NCI-H2081 (cell line): ENCODE results near the gene CSMD2.
"Not testable (repeated sequence)": the region's sequence is repeated elsewhere in the genome, so short reads cannot be mapped to it uniquely, and the experiment has no call there.

Experiments
- DNase-seq, 2 experiments: peaks; one replicate each; lab custom pipeline; 2025; lab: John Stamatoyannopoulos, UW

Gene CSMD2

GRCh38 chr1:34164771-34165391 is at the start of gene CSMD2:
Gene CSMD2, minus strand, starts transcription at chr1:34165230. Its CDS starts 133 bp downstream, at chr1:34165097.
- DNase-seq = peak; percentile 34 to 63

- DNase-seq = no peak
Observed at GRCh38 chr1:34213956-34214355, 48.9 kb upstream of the CSMD2 start.

DNA sequence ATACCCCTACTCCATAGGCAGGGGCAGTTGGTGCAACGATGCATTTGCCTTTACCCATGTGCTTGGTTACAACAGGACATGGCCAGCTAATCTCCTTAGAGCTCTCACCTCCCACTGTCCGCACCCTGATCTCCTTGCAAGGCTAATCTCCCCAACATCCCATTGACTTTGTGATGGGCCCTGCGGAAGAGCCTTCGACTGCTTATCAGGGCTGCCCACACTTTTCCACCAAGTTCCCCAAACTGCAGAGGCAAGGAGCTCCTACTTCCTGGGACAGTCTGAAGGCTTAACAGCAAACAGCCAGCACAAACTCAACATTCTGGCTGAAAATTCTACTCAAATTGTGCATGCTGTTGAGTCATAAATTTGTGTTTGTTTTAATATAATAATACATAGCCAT is 47.6 kb upstream of the CSMD2 start:
- DNase-seq = no peak

- DNase-seq = no peak
Observed at GRCh38 chr1:34199927-34200326, 34.9 kb upstream of the CSMD2 start.

- no peak for DNase-seq
Observed at GRCh38 chr1:34192621-34193020, 27.6 kb upstream of the CSMD2 start.

DNA sequence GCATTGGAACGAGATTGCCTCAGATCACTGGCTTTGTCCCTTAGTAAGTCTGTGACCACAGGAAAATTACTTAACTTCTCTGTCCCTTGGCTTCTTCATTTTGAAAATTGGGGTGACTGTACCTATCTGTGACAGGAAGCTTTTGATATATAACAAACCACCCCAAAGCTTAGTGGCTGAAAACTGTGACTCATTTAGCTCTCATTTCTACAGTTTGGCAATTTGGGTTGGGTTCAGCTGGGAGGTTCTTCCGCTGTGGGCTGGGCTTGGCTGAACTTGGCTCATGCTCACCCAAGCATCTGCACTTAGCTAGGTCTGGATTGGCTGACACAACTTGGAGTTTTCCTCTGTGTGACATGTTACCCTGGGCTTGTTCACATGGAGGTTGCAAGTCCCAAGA is 25.7 kb upstream of the CSMD2 start:
- no peak for DNase-seq

- DNase-seq = no peak
Observed at GRCh38 chr1:34188985-34189384, 24.0 kb upstream of the CSMD2 start.

DNA sequence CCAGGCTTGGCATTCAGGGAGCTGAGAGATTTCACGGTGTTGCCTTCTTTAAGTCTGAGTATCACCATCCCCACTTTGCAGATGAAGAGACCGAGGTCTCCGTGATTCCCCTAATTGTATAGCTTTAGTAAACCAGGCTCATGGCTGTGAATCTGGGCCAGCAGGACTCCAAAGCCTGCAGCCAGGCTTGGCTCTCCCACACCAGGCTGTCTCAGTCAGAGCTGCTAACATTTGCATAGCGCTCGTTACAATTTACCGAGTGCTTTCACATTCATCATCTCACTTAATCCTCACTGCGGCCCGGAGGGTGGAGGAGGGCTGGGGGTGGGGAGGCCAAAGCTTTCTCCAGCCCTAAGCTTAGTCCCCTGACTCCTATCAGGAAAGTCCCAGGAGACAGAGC is 23.4 kb upstream of the CSMD2 start:
- no peak for DNase-seq

DNA sequence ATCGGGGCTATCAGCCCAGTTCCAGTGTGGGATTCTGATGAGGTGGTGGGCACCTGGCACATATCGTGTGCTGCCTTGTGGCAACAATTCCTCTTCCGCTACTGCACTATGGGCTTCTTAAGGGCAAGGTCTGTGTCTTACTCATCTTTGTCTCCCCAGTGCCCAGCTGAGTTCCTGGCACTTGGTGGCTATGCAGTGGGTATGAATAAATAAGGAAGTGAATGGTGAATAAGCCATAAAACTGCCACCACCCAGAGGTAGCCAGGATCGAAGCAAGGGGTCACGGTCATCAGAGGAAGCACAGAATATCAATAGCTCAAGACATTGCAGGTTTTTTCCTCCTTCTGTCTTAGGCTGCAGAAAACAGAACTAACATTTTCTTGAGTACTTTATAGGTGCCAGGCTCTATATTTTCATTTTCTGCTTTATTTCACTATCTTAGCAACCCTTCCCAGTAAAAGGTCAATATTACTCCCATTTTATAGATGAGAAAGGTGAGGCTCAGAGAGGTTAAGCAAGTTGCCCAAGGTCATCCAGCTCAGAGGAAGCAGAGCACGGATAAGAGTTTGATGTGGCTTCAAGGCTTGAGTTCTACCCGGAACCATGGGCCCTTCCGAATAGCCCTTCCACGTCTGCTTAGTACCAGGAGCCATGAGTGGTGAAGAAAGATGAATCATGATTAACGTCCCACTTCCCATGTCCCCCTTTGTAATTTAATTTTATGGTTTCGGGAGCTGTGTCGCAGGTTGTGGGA is 21.9 kb upstream of the CSMD2 start:
- no peak for DNase-seq

DNA sequence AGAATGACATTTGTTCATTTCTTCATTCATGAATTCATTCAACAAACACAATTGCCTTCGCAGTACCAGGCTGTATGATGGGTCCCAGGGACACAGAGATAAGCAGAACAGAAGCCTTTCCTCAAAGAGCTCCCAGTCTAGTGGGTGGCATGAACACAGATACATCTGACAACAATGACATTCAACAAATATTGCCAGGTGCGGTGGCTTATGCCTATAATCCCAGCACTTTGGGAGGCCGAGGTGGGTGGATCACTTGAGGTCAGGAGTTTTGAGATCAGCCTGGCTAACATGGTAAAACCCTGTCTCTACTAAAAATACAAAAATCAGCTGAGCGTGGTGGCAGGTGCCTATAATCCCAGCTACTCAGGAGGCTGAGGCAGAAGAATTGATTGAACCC is 18.4 kb upstream of the CSMD2 start:
- not testable (repeated sequence) for DNase-seq

DNA sequence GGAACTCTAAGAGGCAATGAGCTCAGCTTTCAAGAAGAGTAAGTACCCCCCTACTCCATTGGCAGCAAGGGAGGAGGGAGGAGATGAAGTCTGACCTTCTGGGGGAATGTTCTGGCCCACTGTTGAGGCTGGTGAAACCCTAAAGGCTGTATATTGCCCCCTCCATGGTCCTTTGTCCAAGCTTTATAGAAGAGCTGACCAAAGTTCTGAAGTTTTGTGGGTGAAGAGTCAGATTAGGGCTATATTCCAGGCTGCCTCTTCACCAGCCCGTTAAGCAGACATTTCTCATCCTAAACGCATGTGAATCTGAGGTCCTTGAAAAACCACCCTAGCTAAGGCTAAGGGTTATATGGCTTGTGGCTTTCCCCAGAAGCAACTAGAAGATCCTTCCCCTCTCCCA is 13.0 kb upstream of the CSMD2 start:
- no peak for DNase-seq

DNA sequence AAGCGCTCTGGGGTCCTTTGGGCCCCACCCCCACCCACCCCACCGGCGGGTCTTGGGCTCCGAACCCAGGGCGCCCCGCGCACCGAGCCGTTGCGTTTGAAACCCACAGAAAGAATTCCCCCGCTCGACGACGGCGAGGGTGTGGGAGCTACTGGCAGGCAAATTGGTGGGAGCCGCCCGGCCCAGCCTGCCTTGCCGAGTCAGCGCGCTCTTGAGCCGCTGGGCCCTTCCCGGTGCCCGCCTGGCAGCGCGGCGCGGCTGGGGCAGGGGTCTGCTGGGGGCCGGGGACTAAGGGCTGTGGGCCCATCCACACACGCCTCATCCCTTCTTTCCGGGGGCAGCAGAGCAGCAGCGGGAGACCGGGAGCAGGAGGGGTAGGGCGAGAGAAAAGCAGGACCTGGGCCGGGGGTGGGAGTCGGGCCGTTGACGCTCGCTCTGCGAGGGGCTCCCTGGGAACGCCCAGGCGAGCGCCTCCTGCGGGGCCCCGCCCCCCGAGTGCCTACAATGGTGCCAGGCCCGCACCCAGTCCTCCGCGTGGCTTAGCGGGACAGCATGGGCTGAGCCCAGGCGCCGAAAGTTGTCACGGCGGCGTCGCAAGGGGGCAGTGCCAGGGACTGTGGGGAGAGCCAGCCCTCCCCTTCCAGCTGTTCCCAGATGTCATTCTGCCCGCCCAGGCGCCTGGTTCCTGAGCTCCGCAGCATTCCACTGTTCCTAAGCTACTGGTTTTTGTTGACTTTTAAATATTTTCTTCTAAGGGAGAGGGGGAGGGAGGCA is 12.0 kb upstream of the CSMD2 start, which contains the start of gene C1orf94:
C1orf94 (plus strand) TSS at position 78 of the 774 bp plus-strand sequence. CDS start 883 bp downstream, outside the sequence.
- DNase-seq = no peak

GRCh38 chr1:34175744-34176143 is 10.7 kb upstream of the CSMD2 start:
- DNase-seq = no peak

- no peak for DNase-seq
Observed at GRCh38 chr1:34167389-34167788, 2.4 kb upstream of the CSMD2 start.

- DNase-seq = no peak
Observed at GRCh38 chr1:34166625-34167361, 1.8 kb upstream of the CSMD2 start.

DNA sequence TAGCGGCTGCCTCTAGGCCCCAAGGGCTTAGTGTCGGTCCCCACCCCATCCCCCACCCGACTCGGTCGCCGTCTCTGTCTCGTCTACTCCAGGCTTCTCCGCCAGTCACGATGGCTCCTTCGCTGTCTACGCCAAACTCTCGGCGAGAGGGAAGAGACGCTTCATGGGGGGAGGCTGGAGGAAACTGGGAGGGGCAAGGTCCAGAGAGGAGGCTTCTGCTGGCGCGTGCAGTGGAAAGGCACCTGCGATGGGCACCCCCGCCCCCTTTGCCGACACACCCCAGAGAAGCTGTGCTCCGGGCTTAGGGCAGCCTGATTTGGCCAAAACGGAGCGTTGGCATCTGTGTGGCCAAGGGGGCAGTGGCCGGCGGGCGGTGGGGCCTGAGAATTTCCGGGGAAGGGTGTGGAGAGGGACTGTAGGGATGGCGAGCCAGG is 1.2 kb upstream of the CSMD2 start:
- no peak for DNase-seq

GRCh38 chr1:34165422-34165921 is 442 bp upstream of the CSMD2 start:
- no peak for DNase-seq

DNA sequence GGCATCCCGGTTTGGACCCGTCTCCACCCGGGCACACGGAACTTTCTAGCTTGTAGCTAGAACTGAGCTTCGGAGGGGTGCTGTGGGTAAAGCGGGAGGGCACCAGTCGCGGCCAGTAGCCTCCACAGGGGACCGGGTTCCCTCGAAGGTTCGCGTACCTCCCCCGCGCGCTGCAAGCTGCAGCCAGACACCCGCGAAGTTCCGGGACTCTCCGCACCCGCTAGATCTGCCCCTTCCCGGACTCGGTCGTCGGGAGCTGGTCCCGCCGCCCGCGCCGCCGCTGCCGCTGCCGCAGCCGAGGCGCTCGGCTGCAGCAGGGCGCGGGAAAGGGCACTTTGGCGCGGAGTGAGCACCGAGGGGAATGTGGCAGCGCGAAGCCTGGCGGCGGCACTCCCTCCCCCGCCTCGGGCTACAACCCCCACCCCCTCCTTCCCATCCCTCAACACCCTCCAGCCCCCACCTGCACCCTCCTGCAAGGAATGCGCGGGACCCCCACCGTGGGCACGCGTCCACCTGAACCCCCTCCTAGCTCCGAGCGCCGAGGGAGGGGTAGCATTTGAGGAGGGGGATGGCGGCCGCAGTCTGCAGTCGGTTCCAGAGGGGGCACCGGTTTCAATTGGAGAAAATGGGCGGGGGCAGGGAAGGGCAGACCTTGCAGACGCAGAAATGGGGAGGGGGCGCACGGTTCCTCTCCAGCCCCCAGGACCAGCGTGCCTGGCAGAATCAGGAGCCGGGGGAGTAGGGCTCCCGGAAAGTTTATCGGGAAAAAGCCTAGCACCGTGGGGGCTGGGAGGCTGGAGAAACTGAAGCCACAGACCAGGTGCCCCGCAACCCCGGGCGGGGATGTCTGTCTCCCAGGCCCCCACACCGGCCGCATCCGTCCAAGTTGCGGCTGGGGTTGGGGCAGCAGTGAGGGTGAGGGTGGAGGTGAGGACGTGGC is 968 bp downstream of the CSMD2 start:
- DNase-seq = peak in 1 of 2 experiments; percentile 8

- DNase-seq = peak; percentile 65 to 83
Observed at GRCh38 chr1:34162852-34163766, 1.9 kb downstream of the CSMD2 start.

GRCh38 chr1:34156739-34157138 is 8.3 kb downstream of the CSMD2 start:
- DNase-seq = no peak
